Cortex of kidney (tissue), 1 donor: Measurements from ENCODE around the gene SVIL.
"Not testable (repeated sequence)": the region's sequence is repeated elsewhere in the genome, so short reads cannot be mapped to it uniquely, and the experiment has no call there.

Experiments
- DNase-seq: peaks from one replicate; lab custom pipeline; 2025; lab: John Stamatoyannopoulos, UW

The SVIL gene

GRCh38 chr10:29622382-29622922 is 12.3 kb downstream of the SVIL start:
- no peak for DNase-seq

- DNase-seq: no peak
Observed at GRCh38 chr10:29621161-29621560, 13.6 kb downstream of the SVIL start.

- no peak for DNase-seq
Observed at GRCh38 chr10:29620112-29620690, 14.6 kb downstream of the SVIL start.

GRCh38 chr10:29619241-29619669 is 15.5 kb downstream of the SVIL start:
- DNase-seq: no peak

- DNase-seq: no peak
Observed at GRCh38 chr10:29618341-29619171, 16.2 kb downstream of the SVIL start.

- no peak for DNase-seq
Observed at GRCh38 chr10:29617880-29618340, 16.9 kb downstream of the SVIL start.

- DNase-seq: no peak
Observed at GRCh38 chr10:29616542-29616941, 18.2 kb downstream of the SVIL start.

- DNase-seq: no peak
Observed at GRCh38 chr10:29615195-29615594, 19.6 kb downstream of the SVIL start.

GRCh38 chr10:29614289-29614688 is 20.5 kb downstream of the SVIL start:
- not testable (repeated sequence) for DNase-seq

GRCh38 chr10:29613791-29614190 is 21.0 kb downstream of the SVIL start:
- DNase-seq: no peak

GRCh38 chr10:29613196-29613595 is 21.6 kb downstream of the SVIL start:
- DNase-seq: no peak

- no peak for DNase-seq
Observed at GRCh38 chr10:29612657-29613056, 22.1 kb downstream of the SVIL start.

GRCh38 chr10:29611781-29612381 is 22.9 kb downstream of the SVIL start:
- no peak for DNase-seq

- DNase-seq: no peak
Observed at GRCh38 chr10:29610876-29611647, 23.7 kb downstream of the SVIL start.

- DNase-seq: not testable (repeated sequence)
Observed at GRCh38 chr10:29610331-29610730, 24.4 kb downstream of the SVIL start.

- no peak for DNase-seq
Observed at GRCh38 chr10:29609696-29610095, 25.1 kb downstream of the SVIL start.

GRCh38 chr10:29608476-29609301 is 26.1 kb downstream of the SVIL start:
- DNase-seq: no peak

GRCh38 chr10:29608062-29608461 is 26.7 kb downstream of the SVIL start:
- DNase-seq: no peak

GRCh38 chr10:29607576-29607975 is 27.2 kb downstream of the SVIL start:
- DNase-seq: no peak

- DNase-seq: not testable (repeated sequence)
Observed at GRCh38 chr10:29606693-29607092, 28.1 kb downstream of the SVIL start.

GRCh38 chr10:29604291-29604825 is 30.4 kb downstream of the SVIL start:
- DNase-seq: no peak
